Measurements from ENCODE around the gene B4GALT1.

The B4GALT1 gene

DNA sequence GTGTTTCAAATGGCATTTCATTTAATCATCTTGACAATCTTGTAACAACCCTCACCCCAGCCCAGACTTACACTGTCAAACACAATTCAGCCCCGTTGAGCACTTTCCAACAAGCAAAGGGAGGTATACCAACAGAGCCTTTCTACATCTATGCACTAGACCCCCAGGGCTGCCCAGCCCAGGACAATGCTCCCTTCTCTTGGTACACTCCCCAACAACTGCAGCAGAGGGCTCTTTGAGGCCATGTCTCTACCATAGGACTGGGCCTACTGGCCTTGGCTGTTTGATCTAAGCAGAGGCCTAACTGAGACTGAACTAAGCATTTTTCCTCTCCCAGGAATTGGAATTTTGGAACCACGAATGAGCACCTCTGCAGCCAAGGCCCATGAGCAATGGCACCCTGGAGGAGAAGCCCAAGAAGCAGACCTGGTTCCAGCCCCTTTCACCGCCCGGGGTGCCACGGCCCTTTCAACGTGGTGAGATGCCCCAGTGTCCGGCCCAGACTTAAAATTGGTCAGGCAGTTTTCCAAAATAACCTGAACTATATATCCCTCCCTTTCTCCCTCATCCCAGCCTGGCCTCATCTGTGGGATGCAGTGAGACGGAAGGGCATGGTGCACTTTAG is 43.6 kb downstream of the B4GALT1 start:
- DNase-seq (ENCODE audit: low read depth), result no peak

GRCh38 chr9:33120620-33121019 is 46.5 kb downstream of the B4GALT1 start:
- no peak for DNase-seq (ENCODE audit: low read depth)

DNA sequence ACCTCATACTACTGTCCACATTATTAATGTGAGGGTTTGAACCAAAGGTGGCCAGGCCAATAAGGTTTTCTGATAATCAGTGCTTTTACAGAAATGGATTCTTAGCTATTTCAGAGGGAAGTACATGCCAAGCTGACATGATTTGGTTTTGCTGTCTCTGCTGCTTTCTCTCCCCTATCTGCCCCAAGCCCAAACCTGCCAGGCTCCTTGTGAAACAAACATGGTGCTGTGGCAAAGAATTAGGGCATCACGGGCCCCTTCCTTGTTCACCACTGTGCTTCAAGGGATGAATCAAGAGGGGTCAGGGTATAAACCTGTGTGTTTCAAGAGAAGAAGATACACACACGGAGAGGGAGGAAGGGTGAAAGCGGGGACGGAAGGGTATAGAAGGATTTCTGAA is 49.3 kb downstream of the B4GALT1 start:
- DNase-seq (ENCODE audit: low read depth), result no peak

DNA sequence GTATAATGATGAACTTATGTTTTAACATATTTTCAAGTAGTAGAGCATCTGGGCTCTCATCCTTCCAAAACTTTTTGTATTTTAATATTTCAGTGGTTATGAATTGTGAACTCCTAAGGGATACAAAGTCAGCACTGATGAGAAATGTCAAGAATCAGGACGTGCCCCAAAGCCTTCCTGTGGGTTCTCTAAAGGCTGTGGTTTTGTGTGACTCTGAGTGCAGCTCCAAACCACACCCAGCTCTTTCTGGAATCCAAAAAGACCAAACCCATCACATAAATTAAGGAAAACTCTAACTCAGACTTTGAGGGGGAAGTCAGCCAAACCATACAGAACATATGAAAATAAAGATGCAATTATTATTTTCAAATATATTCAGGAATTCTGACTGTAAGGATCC is 49.8 kb downstream of the B4GALT1 start:
- DNase-seq (ENCODE audit: low read depth), result no peak

- no peak for DNase-seq (ENCODE audit: low read depth)
These were observed 50.3 kb downstream of the B4GALT1 start for GRCh38 chr9:33116860-33117259.

- DNase-seq (ENCODE audit: low read depth), result no peak
These were observed 52.4 kb downstream of the B4GALT1 start for GRCh38 chr9:33114746-33115145.

GRCh38 chr9:33113799-33114547 is 53.2 kb downstream of the B4GALT1 start:
- DNase-seq (ENCODE audit: low read depth), result no peak

DNA sequence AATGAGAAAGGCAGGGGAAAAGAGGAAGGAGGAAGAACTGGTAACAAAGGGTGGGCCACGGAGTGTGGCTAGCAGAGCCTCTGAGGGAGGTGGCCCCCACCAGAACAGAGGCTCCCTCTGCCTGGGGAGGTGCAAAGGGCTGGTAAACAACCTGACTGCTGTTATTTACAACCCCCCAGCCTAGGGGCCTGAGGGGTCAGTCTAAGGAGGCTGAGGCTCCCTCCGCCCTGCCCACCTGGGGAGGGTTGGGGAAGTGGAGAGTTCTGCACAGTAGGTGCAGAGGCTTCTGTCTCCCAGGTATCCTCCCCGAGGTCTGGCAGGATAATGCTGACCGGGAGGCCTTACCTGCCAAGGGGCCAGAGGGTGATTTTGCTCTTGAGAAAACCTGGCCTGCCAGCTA is 55.0 kb downstream of the B4GALT1 start:
- DNase-seq (ENCODE audit: low read depth), result no peak

- no peak for DNase-seq (ENCODE audit: low read depth)
These were observed 55.5 kb downstream of the B4GALT1 start for GRCh38 chr9:33111631-33112030.

- no peak for DNase-seq (ENCODE audit: low read depth)
These were observed 56.5 kb downstream of the B4GALT1 start for GRCh38 chr9:33110686-33111085.

DNA sequence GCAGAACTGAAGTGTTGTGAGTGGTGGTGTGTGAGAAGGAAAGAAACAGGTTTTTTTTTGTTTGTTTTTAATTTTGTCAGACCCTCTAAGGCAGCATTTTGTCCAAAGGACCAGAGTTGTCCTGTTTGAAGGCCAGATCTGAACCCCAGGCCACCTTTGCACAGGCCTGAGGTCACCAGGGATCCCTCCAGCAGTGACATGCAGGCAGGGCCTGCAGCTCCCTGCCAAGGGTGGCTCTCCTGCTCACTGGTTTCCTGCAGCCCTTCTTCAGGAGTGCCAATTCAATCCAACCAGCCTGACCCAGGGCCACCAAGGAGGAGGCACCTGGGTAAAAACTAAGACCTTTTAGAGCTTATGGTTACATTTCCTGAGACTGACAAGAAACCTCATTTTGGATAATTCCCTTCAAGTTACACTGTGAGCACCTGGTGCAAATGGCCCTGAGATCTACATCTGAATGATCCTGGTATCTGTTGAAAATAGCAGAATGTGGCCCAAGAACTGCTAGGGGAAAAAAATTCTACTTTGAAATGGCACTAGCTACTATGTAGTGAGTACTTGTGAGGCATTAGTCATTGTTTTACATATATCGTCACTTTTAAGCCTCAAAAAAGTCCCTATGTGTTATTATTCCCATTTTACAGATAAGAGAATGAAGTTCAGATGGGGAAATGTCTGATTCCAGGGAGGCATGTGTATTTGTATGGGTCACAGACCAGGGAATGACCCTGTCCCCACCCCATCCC is 57.1 kb downstream of the B4GALT1 start:
- no peak for DNase-seq (ENCODE audit: low read depth)

DNA sequence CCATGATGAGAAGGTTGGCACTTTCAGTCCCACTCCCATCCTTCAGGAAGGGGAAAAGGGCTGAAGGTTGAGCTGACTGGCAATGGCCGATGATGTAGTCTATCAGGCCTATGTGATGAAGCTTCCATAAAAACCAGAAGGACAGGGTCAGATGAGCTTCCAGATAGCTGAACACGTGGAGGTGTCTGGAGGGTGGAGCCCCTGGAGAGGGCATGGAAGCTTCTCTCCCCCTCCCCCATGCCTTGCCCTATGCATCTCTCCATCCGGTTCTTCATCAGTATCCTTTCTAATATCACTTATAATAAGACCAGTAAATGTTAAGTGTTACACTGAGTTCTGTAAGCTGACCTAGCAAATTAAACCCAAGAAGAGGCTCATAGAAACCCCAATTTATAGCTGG is 58.0 kb downstream of the B4GALT1 start:
- DNase-seq (ENCODE audit: low read depth), result no peak

DNA sequence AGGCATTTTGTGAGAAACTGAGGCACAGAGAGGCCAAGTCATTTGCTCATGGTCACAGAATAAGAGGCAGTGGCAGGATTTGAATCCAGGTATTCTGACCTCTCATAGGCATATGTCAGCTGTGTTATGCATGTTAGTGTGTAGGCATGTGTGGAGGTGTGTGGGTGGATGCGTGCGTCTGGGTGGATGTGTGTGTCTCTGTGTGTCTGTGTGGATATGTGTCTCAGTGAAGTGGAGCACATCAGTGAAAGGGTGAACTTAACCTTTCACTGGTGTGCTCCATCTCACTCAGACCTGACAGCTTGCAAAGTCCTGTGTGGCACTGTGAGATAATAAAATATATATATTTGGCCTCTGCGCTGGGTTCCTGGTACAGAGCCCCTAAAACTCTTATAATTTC is 58.7 kb downstream of the B4GALT1 start:
- no peak for DNase-seq (ENCODE audit: low read depth)

DNA sequence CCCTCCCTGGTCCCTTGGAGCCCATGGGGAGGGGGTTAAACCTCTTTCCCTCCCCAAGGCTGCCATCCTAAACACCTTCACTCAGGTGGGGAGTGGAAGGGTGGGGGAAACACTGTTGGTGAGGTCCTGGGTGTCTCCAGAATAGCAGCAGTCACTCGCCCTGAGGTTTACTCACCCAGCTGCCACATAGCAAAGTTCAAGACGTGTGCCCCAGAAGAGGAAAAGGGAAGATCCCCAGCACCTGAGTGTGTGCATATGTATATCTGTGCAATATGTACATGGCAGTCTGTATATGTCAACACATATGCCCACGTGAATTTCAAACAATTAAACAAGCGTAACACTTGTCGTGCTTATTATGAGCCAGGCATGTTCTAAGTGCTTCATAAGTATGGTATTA is 59.4 kb downstream of the B4GALT1 start:
- DNase-seq (ENCODE audit: low read depth), result no peak

- DNase-seq (ENCODE audit: low read depth), result no peak
These were observed 60.1 kb downstream of the B4GALT1 start for GRCh38 chr9:33106827-33107621.

- DNase-seq (ENCODE audit: low read depth), result no peak
These were observed 60.8 kb downstream of the B4GALT1 start for GRCh38 chr9:33106372-33106771.

GRCh38 chr9:33105959-33106358 is 61.2 kb downstream of the B4GALT1 start:
- DNase-seq (ENCODE audit: low read depth), result no peak

GRCh38 chr9:33105504-33105903 is 61.6 kb downstream of the B4GALT1 start:
- DNase-seq (ENCODE audit: low read depth), result no peak

DNA sequence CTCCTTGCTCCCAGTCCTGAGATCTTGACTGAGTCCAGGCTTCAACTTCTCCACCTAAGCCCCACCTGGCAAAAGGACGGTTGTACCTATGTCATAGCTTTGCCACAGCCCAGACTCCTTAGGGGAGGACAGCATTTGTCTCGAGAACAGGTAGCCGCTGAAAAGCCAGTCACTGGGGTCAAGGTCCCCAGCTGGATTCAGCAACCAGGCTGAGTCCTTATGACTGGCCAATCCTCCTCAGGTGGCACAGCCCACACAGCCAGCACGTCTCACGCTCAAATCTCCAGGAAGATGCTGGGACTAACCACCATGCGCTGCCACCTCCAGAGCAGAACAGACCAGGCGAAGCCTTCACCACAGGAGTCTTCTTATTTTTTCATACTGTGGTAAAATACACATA is 62.7 kb downstream of the B4GALT1 start:
- DNase-seq (ENCODE audit: low read depth), result no peak

DNA sequence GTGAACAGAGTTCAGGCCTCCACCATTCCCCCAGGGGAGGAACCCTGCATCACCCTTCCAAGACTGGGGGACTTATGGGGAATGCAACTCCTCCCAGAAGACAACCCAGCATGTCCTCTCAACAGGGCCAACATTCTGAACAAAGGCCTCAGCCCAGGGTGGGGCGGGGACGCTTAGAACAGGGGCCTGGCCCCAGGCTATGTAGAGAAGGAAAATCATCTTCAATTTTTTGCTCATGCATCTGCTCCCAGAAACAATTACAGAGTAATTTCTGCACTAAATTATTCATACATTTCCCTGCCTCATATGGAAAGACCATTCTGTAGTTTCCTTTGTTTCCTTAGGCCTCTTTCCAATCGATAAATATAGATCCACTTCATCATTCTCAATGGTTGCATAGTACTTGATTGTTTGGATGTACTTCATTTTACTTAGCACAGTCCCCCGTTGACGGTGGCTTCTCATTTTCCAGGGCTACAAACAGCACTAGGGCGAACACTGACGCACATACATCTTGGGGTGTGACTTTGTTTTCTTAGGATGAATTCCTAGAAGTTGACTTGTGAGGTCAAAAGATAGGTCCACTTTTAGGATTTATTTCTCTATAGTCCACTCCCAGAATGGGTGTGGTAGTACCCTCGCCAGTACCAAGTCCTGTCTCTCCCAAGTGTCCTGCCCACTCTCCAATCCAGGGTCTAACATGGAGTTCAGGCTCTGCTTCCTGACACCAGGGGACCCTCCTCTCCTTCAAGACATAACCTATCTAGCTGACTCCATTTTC is 63.4 kb downstream of the B4GALT1 start:
- DNase-seq (ENCODE audit: low read depth), result no peak

GRCh38 chr9:33102551-33103210 is 64.5 kb downstream of the B4GALT1 start:
- DNase-seq (ENCODE audit: low read depth), result no peak
